ENCODE results near the gene SIRT2. TPM values are rescaled to one million over a fixed set of nuclear protein-coding genes. Genes with fewer than 3 reads are reported as not detected.
"Not testable (repeated sequence)": the region's sequence is repeated elsewhere in the genome, so short reads cannot be mapped to it uniquely, and the experiment has no call there.

Gene SIRT2
- total and polyA plus RNA-seq, 12 donors, result 46.4 to 145 (median 67.9) TPM

GRCh38 chr19:38944981-38945506 lies 45.6 kb upstream of the SIRT2 start:
- H3K27me3 ChIP-seq, result no peaks in the 10 kb centered on the region
- H3K27ac ChIP-seq, result no peak overlapping the region
- no peak overlapping the region for H3K4me3 ChIP-seq
- H3K36me3 ChIP-seq (replicated peaks in 1 of 2), result peaks cover 0 to 5% of the 10 kb centered on the region in 2 donors
- no peak for TF ChIP-seq CTCF (IDR thresholded peaks at IDR 0.05)
- no peak for TF ChIP-seq POLR2A (IDR thresholded peaks at IDR 0.05)
- peaks cover 2 to 4% of the 10 kb centered on the region in 2 donors for H3K4me1 ChIP-seq (replicated peaks in 1 of 2)
- intact Hi-C loops (cut with DNase I), result no loop called here
- WGBS, 4 donors, result 87 to 100% (median 91%) methylated on average over 1 to 12 of the region's 12 CpGs
- no peak for DNase-seq
- no peaks in the 10 kb centered on the region for H3K9me3 ChIP-seq (replicated peaks in 1 of 3)

GRCh38 chr19:38942471-38943181 lies 43.2 kb upstream of the SIRT2 start:
- DNase-seq, result no peak
- H3K9me3 ChIP-seq (replicated peaks in 1 of 3), result no peaks in the 10 kb centered on the region
- TF ChIP-seq POLR2A (IDR thresholded peaks at IDR 0.05) (no peak), CTCF (IDR thresholded peaks at IDR 0.05) (no peak)
- H3K27me3 ChIP-seq, result no peaks in the 10 kb centered on the region
- no peak overlapping the region for H3K27ac ChIP-seq
- H3K4me3 ChIP-seq, result no peak overlapping the region
- intact Hi-C loops (cut with DNase I), result no loop called here
- no peaks in the 10 kb centered on the region for H3K4me1 ChIP-seq (replicated peaks in 1 of 2)
- 79 to 87% (median 85%) methylated on average over 10 to 20 of the region's 20 CpGs for WGBS, 4 donors
- H3K36me3 ChIP-seq (replicated peaks in 1 of 2), result peaks cover 0 to 5% of the 10 kb centered on the region in 2 donors

GRCh38 chr19:38941979-38942378 lies 42.6 kb upstream of the SIRT2 start:
- intact Hi-C loops (cut with DNase I), result no loop called here
- H3K36me3 ChIP-seq (replicated peaks in 1 of 2), result peaks cover 0 to 5% of the 10 kb centered on the region in 2 donors
- no peaks in the 10 kb centered on the region for H3K4me1 ChIP-seq (replicated peaks in 1 of 2)
- DNase-seq, result no peak
- no peak overlapping the region for H3K27ac ChIP-seq
- H3K4me3 ChIP-seq, result no peak overlapping the region
- no peaks in the 10 kb centered on the region for H3K9me3 ChIP-seq (replicated peaks in 1 of 3)
- 68 to 88% (median 83%) methylated on average over 2 of the region's 2 CpGs for WGBS, 4 donors
- H3K27me3 ChIP-seq, result no peaks in the 10 kb centered on the region
- TF ChIP-seq CTCF (IDR thresholded peaks at IDR 0.05) (no peak), POLR2A (IDR thresholded peaks at IDR 0.05) (no peak)

GRCh38 chr19:38941466-38941865 lies 42.0 kb upstream of the SIRT2 start:
- WGBS, 4 donors, result 72 to 90% (median 79%) methylated on average over 4 to 5 of the region's 5 CpGs
- H3K27me3 ChIP-seq; H3K4me1 ChIP-seq (replicated peaks in 1 of 2); H3K27ac ChIP-seq; H3K4me3 ChIP-seq; intact Hi-C loops (cut with DNase I); H3K9me3 ChIP-seq (replicated peaks in 1 of 3); DNase-seq; H3K36me3 ChIP-seq (replicated peaks in 1 of 2): not testable (repeated sequence)

- Histone ChIP-seq H3K4me1 (replicated peaks in 1 of 2) (no peaks in the 10 kb centered on the region), H3K36me3 (replicated peaks in 1 of 2) (peaks cover 0 to 5% of the 10 kb centered on the region in 2 donors), H3K4me3 (no peak overlapping the region), H3K27ac (no peak overlapping the region), H3K9me3 (replicated peaks in 1 of 3) (no peaks in the 10 kb centered on the region), H3K27me3 (no peaks in the 10 kb centered on the region)
- TF ChIP-seq POLR2A (IDR thresholded peaks at IDR 0.05), result no peak
- TF ChIP-seq CTCF (IDR thresholded peaks at IDR 0.05), result no peak
- 47 to 49% (median 48%) methylated on average over 5 of the region's 5 CpGs for WGBS, 4 donors
- DNase-seq, result no peak
- intact Hi-C loops (cut with DNase I), result no loop called here
Observed at GRCh38 chr19:38939957-38940356, 40.5 kb upstream of the SIRT2 start.
